Medulla oblongata (tissue), 1 donor: Measurements from ENCODE around the gene SLC43A2.
"Not testable (repeated sequence)": the region's sequence is repeated elsewhere in the genome, so short reads cannot be mapped to it uniquely, and the experiment has no call there.

Source experiments
- DNase-seq: peaks from one replicate; pipeline ENCODE4 v3.0.0-alpha.2; 2015; ENCODE audit errors: extremely low spot score

Gene SLC43A2

GRCh38 chr17:1590029-1590746 lies 38.4 kb downstream of the SLC43A2 start:
- DNase-seq, result peak; percentile 38

- DNase-seq, result peak; percentile 38
These were observed 39.6 kb downstream of the SLC43A2 start for GRCh38 chr17:1588821-1589585.

GRCh38 chr17:1584167-1584566 lies 44.5 kb downstream of the SLC43A2 start:
- DNase-seq, result no peak

- DNase-seq, result peak; percentile 40
These were observed 45.1 kb downstream of the SLC43A2 start for GRCh38 chr17:1583556-1583955.

- DNase-seq, result no peak
These were observed 46.3 kb downstream of the SLC43A2 start for GRCh38 chr17:1582374-1582773.

- no peak for DNase-seq
These were observed 47.5 kb downstream of the SLC43A2 start for GRCh38 chr17:1580979-1581676.

- DNase-seq, result no peak
These were observed 50.6 kb downstream of the SLC43A2 start for GRCh38 chr17:1578029-1578428.

GRCh38 chr17:1577583-1578013 lies 51.0 kb downstream of the SLC43A2 start:
- peak; percentile 64 for DNase-seq

- DNase-seq, result peak; percentile 91
These were observed 51.5 kb downstream of the SLC43A2 start for GRCh38 chr17:1577182-1577581.

GRCh38 chr17:1576500-1576899 lies 52.1 kb downstream of the SLC43A2 start:
- DNase-seq, result no peak

GRCh38 chr17:1574697-1575471 lies 53.8 kb downstream of the SLC43A2 start:
- no peak for DNase-seq

GRCh38 chr17:1573932-1574696 lies 54.5 kb downstream of the SLC43A2 start:
- peak; percentile 92 for DNase-seq

GRCh38 chr17:1572646-1573045 lies 56.0 kb downstream of the SLC43A2 start:
- DNase-seq, result not testable (repeated sequence)

- no peak for DNase-seq
These were observed 57.3 kb downstream of the SLC43A2 start for GRCh38 chr17:1571341-1571704.

- DNase-seq, result no peak
These were observed 59.5 kb downstream of the SLC43A2 start for GRCh38 chr17:1568950-1569810.

GRCh38 chr17:1566505-1567199 lies 62.0 kb downstream of the SLC43A2 start:
- DNase-seq, result no peak

GRCh38 chr17:1565877-1566276 lies 62.8 kb downstream of the SLC43A2 start:
- no peak for DNase-seq

GRCh38 chr17:1563786-1564613 lies 64.6 kb downstream of the SLC43A2 start:
- DNase-seq, result no peak

- DNase-seq, result not testable (repeated sequence)
These were observed 65.2 kb downstream of the SLC43A2 start for GRCh38 chr17:1563471-1563785.
